Peyer's patch (tissue), 4 donors: Measurements from ENCODE around the gene KYAT1. TPM values are rescaled to one million over a fixed set of nuclear protein-coding genes. Genes with fewer than 3 reads are reported as not detected.
"Not testable (repeated sequence)": the region's sequence is repeated elsewhere in the genome, so short reads cannot be mapped to it uniquely, and the experiment has no call there.

Experiments used
- DNase-seq, 3 donors: peaks; one replicate each; pipeline ENCODE4 v3.0.0-alpha.2; 2017 to 2019
- H3K27ac ChIP-seq, 4 donors: fragments of 200-600 bp; sonication (generic); one replicate each; pipeline ENCODE4 v1.5.1; 2016 to 2019
- H3K27me3 ChIP-seq, 2 donors: fragments of 200-600 bp; sonication (generic); one replicate each; pipeline ENCODE4 v1.5.1; 2019
- H3K36me3 ChIP-seq, 3 donors: fragments of 200-600 bp; sonication (generic); one replicate each; pipeline ENCODE4 v1.5.1; 2016 to 2019
- H3K4me1 ChIP-seq, 4 donors: fragments of 200-600 bp; sonication (generic); one replicate each; pipeline ENCODE4 v1.5.1; 2016 to 2019
- H3K4me3 ChIP-seq, 4 donors: fragments of 200-600 bp; sonication (generic); 1 replicate in 3 of 4; 2 replicates in 1 of 4; pipeline ENCODE4 v1.5.1; 2016 to 2019; ENCODE audit warnings: mild to moderate bottlenecking in 1 of 4
- H3K9me3 ChIP-seq, 4 donors: fragments of 200-600 bp; sonication (generic); one replicate each; pipeline ENCODE4 v1.5.1; 2016 to 2019; ENCODE audit warnings: mild to moderate bottlenecking in 1 of 4
- CTCF ChIP-seq, 6 experiments: fragments of 450-650 bp in 4 of 6; fragments of 200-600 bp in 2 of 6; sonication (generic) in 1 of 6; IDR thresholded peaks; one replicate each; pipeline ENCODE4 v1.5.1; 2017 to 2019; ENCODE audit warnings: antibody characterized with exemption in 6 of 6, mild to moderate bottlenecking in 3 of 6, moderate library complexity in 1 of 6
- POLR2A ChIP-seq, 2 donors: fragments of 450-650 bp; IDR thresholded peaks; one replicate each; pipeline ENCODE4 v1.5.1; 2017; ENCODE audit warnings: antibody characterized with exemption in 2 of 2, mild to moderate bottlenecking in 2 of 2, moderate library complexity in 2 of 2
- total RNA-seq, 4 donors: library from RNA; depleted of rRNA; stranded (reverse); fragments of >200 nt; gene quantifications; one replicate each; pipeline ENCODE4 v1.1.0, GENCODE V29; 2016

The KYAT1 gene
- total RNA-seq, 4 donors from 2014 or later, result 4.6 to 14.9 (median 8.7) TPM

DNA sequence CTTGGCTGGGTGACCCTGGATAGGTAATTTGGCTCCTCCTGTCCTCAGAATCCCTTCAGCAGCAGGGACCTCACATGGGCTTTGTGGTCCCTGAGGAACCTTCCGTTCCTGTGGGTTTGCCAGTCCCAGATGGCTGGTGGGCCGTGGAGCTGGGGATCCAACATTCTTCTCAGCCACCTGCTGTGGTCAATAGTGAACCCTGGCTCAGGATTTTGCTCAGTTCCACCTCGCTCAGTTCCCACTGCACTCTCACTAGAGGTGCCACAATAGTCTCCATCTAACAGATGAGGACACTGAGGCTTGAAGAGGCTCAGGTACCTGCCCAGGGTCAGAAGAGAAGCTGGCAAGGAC lies 35.1 kb downstream of the KYAT1 start:
- H3K27ac ChIP-seq, result no peak overlapping the region
- no peaks in the 10 kb centered on the region for H3K27me3 ChIP-seq
- H3K4me3 ChIP-seq, result no peak overlapping the region
- H3K4me1 ChIP-seq, result no peaks in the 10 kb centered on the region
- no peaks in the 10 kb centered on the region for H3K36me3 ChIP-seq
- H3K9me3 ChIP-seq, result peaks cover 0 to 7% (median 3%) of the 10 kb centered on the region in 4 donors
- TF ChIP-seq CTCF (IDR thresholded peaks at IDR 0.05), result no peak
- TF ChIP-seq POLR2A (IDR thresholded peaks at IDR 0.05), result no peak
- no peak for DNase-seq

GRCh38 chr9:128845186-128845931 lies 36.4 kb downstream of the KYAT1 start:
- H3K4me3 ChIP-seq, result no peak overlapping the region

GRCh38 chr9:128843171-128843570 lies 38.6 kb downstream of the KYAT1 start:
- not testable (repeated sequence) for H3K27ac ChIP-seq, DNase-seq, H3K9me3 ChIP-seq, H3K36me3 ChIP-seq, H3K27me3 ChIP-seq, H3K4me1 ChIP-seq, H3K4me3 ChIP-seq

More at GRCh38 chr9:128845186-128845931, 36.4 kb downstream of the KYAT1 start:
- Histone ChIP-seq H3K27me3 (no peaks in the 10 kb centered on the region), H3K4me1 (no peaks in the 10 kb centered on the region), H3K36me3 (no peaks in the 10 kb centered on the region), H3K9me3 (no peaks in the 10 kb centered on the region), H3K27ac (no peak overlapping the region)
- TF ChIP-seq CTCF (IDR thresholded peaks at IDR 0.05) (no peak), POLR2A (IDR thresholded peaks at IDR 0.05) (no peak)
- DNase-seq, result no peak

DNA sequence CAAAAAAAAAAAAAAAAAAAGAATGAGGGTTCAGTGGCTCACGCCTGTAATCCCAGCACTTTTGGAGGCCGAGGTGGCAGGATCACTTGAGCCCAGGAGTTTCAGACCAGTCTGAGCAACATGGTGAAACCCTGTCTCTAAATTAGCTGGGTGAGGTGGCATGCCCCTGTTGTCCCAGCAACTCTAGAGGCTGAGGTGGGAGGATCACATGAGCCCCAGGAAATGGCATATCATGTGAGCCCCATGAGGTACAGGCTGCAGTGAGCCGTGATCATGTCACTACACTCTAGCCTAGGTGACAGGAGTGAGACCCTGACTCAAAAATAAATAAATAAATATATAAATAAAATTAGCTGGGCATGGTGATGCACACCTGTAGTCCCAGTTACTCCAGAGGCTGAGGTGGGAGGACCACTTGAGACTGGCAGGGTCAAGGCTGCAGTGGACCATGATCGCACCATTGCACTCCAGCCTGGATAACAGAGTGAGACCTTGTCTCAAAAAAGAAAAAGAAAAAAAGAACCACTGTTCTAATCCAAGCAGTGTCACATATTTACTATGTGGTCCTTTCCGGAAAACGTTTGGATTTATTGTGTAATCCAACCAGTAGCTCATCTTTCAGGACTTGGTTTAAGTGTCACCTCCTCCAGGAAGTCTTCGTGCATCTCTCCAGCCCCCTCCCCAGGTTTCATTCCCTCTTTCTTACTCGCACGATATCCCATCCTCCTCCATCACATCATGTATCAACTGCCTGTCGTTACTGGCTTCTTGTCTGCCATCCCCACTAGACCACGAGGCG lies 39.9 kb downstream of the KYAT1 start:
- Histone ChIP-seq H3K9me3 (no peaks in the 10 kb centered on the region), H3K27me3 (no peaks in the 10 kb centered on the region), H3K27ac (no peak overlapping the region), H3K4me1 (no peaks in the 10 kb centered on the region), H3K4me3 (no peak overlapping the region), H3K36me3 (no peaks in the 10 kb centered on the region)
- DNase-seq, result no peak
- TF ChIP-seq CTCF (IDR thresholded peaks at IDR 0.05) (no peak), POLR2A (IDR thresholded peaks at IDR 0.05) (no peak)

- no peak for DNase-seq
- Histone ChIP-seq H3K4me1 (no peaks in the 10 kb centered on the region), H3K27me3 (no peaks in the 10 kb centered on the region), H3K27ac (no peak overlapping the region), H3K4me3 (no peak overlapping the region), H3K9me3 (no peaks in the 10 kb centered on the region), H3K36me3 (no peaks in the 10 kb centered on the region)
- TF ChIP-seq POLR2A (IDR thresholded peaks at IDR 0.05) (no peak), CTCF (IDR thresholded peaks at IDR 0.05) (no peak)
Measured at GRCh38 chr9:128840524-128840923, 41.2 kb downstream of the KYAT1 start.

DNA sequence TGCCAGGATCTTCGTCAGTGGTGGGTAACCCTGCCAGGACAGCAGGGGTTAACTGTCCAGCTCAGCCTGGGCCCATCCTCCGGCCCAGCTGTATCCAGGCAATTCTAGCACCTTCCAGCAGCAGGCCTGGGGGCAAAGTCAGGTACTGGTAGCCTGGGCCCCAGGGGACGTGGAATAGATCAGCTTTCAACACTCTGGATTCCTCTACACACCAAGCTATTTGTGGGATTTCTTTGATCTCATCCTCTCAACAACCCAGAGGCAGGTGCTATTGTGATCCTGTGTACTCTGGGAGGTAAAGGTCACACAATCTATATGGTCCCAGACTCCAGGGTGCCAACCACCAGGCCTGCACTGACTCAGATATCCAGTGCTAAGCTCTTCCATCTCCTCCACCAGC lies 43.4 kb downstream of the KYAT1 start:
- Histone ChIP-seq H3K9me3 (no peaks in the 10 kb centered on the region), H3K27me3 (no peaks in the 10 kb centered on the region), H3K27ac (no peak overlapping the region), H3K4me3 (no peak overlapping the region), H3K4me1 (no peaks in the 10 kb centered on the region), H3K36me3 (no peaks in the 10 kb centered on the region)
- TF ChIP-seq POLR2A (IDR thresholded peaks at IDR 0.05) (no peak), CTCF (IDR thresholded peaks at IDR 0.05) (no peak)
- no peak for DNase-seq
